HCEC 1CT (cell line): ENCODE measurements around the gene DRP2.
"Not testable (repeated sequence)": the region's sequence is repeated elsewhere in the genome, so short reads cannot be mapped to it uniquely, and the experiment has no call there.

ENCODE experiments used
- DNase-seq: peaks from one replicate; pipeline ENCODE4 v3.0.0-alpha.2; 2017

Gene DRP2

GRCh38 chrX:101252634-101253033 lies 33.0 kb downstream of the DRP2 start:
- no peak for DNase-seq

DNA sequence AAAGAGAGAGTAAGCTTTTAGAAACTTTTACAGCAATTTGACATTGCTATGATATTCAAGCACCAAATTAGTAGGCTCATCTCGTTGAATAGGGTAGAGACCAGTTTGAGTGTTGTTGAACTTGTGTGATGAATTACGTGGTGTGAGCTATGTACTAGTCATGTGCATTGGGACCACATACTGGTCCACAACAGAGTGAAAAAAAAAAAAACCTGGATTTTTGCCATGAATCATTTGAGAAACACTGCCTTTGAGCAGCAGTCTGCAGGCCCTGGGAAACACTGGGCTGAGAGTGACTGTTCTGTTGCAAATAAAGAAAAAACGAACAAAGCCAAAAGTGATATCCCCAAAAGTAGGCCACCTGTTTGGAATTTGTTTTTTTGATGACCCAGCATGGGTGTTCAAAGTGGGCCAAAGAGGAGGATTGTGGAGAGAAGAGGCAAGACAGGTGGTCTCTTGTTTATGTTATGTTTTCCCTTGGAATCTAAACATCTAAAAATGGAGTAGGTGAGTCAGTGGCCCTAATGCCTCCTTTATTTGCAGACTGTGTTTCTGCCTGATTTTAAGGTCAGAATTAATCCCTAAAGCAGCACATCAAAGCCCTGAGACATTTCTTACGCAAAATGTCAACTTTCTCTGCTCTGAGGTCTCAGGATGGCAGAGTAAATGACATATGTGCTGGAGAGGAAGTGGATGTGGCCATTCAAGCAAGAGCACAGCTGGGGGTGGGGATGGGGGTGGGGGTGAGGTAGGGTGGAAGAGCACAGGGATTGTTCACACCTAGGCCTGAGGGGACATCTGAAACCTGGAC lies 38.1 kb downstream of the DRP2 start:
- DNase-seq: peak; percentile 64

DNA sequence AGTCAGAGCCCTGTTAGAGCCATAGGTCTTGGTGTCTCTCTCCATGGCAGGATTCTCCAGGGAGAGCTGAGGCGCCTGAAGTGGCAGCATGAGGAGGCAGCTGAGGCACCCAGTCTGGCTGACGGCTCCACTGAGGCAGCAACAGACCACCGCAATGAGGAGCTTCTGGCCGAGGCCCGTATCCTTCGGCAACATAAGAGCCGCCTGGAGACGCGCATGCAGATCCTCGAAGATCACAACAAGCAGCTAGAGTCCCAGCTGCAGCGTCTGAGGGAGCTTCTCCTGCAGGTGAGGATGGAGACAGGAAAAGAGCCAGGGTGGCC lies 38.6 kb downstream of the DRP2 start:
- DNase-seq: no peak

DNA sequence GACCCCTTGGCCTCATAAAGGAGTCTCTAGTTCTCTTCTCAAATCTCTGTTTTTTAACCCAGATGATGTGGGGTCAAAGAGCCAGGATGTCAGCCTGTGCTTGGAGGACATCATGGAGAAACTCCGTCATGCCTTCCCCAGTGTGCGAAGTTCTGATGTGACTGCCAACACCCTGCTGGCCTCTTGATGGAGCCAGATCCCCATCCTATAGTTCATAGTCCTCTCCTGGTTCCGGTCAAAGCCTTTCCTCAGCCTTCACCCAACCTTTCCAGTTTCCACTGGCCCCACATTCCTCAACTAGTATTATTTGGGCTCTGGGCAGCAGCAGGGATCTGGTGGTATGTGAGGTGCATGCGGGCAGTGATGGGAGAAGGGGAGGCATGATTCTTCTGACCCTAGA lies 40.8 kb downstream of the DRP2 start:
- DNase-seq: peak; percentile 12

DNA sequence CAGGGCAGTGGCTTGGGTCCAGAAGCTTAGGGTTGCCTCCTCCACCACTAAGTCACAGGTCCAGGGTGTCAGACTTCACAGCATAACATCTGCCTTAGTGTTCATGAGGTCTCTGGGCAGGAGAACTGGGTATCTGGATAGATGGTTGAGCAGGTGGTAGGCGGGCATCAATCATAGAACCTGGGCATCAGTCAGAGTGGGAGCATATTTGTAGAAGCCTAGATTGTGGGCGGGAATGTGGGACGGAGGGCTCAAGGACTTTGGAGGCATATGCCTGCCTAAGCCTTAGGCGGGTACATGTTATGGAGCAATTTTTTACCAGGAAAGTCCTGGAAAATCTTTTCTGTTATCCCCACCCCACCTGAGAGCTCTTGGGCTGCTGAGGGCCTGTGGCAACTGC lies 43.0 kb downstream of the DRP2 start:
- no peak for DNase-seq

- DNase-seq: no peak
Measured at GRCh38 chrX:101263766-101264165, 44.2 kb downstream of the DRP2 start.

DNA sequence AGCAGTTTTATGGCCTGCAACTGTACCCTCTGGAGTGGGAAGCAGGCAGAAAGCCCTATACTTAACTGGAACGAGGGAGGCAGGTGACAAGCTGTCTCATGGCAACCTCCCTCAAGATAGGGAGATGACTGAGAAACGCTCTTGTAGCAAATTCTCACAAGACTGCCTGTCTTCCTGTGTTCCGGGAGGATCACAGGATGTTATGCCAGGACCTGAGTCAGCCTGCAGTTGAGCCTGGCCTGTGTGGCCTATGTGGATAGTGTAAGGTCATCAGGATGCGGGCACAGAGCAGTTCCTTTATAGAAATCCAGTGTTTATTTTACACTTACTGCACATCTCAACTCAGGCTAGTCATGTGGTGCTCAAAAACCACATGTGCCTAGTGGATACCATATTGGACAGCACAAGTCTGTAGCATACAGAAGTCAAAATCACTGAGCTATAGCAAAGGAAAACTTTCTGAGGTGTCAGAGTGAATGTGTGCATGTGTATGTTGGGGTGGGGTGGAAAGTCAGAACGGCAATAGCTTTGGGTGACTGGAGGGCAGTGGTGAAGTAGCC lies 46.4 kb downstream of the DRP2 start:
- peak; percentile 83 for DNase-seq

DNA sequence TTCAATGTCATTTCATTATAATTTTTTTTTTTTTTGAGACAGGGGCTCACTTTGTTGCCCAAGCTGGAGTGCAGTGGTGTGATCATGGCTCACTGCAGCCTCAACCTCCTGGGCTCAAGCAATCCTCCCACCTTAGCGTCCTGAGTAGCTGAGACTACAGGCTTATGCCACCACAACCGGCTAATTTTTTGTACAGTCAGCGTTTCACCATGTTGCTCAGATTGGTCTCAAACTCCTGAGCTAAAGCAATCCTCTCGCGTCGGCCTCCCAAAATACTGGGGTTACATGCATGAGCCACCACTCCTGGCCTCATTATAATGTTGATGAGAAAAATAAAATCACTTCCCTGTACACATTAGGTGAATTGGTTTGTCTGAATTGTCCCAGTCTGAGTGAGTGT lies 54.6 kb downstream of the DRP2 start:
- DNase-seq: no peak

GRCh38 chrX:101276238-101276637 lies 56.7 kb downstream of the DRP2 start:
- no peak for DNase-seq

- peak; percentile 33 for DNase-seq
Measured at GRCh38 chrX:101287402-101287801, 67.8 kb downstream of the DRP2 start.

DNA sequence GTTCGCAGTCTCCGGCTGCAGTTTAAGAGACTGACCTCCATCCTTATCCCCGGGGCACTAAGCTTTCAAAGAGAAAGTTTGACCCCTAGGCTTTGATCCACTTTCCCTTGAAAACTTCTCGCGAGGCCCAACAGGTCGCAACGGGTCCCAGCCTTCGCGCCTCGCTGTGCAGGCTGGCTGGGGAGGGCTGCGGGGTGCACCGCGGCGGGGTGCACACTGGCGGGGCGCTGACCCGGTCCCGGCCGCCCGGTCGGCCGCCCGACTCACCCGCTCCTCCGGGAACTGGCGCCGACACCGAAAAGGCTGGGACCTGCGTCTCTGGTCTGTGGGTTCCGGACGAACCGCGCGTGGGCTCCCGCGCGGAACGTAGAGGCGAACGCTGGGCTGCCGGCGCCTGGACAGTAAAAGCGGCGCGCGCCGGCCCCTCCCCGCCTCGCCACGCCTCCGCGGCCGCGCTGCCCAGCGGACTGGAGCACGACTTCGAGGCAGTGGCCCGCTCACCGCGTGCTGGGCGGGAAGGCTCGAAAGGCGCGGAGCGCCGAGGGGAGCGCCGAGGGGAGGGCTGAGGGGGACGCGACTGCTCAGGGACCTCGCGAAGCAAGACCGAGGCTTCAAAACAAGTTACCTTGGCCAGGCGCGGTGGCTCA lies 71.5 kb downstream of the DRP2 start, which contains the start of gene TAF7L:
Gene TAF7L, minus strand, starts transcription at position 378 of the 647 bp plus-strand sequence. CDS start 3,791 bp downstream, outside the sequence.
- DNase-seq: no peak

DNA sequence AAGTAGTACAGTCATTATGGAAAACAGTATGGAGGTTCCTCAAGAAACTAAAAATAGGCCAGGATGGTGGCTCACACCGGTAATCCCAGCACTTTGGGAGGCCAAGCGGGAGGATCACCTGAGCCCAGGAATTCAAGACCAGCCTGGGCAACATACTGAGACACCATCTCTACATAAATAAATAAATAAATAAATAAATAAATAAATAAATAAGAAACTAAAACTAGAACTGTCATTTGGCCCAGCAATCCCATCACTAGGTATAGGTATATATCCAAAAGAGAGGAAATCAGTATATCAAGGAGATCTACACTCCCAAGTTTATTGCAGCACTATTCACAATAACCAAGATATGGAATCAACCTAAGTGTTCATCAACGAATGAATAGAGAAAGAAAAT lies 76.0 kb downstream of the DRP2 start:
- not testable (repeated sequence) for DNase-seq

DNA sequence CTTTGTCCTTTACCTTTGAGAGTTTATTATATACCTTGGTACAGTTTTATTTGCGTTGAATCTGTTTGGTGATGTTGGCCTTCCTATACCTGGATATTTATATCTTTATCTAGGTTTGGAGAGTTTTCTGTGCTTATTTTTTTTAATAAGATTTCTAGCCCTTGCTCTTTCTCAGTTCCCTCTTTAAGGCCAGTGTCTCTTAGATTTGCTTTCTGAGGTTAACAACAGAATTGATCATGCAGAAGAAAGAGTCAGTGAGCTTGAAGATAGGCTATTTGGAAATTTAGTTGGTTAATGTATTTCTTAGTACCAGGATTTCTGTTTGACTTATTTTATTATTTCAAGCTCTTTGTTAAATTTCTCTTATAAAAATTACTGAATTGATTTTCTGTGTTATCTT lies 84.2 kb downstream of the DRP2 start:
- no peak for DNase-seq
